Fibroblast of mammary gland (primary cell): ENCODE measurements around the gene AGBL4.
A peak's percentile ranks its signal among the peaks of the same experiment; 100 is the strongest.

Experiments
- DNase-seq: peaks from one replicate; pipeline ENCODE4 v3.0.0-alpha.2; 2010; ENCODE audit warnings: low read depth
- H3K4me3 ChIP-seq: 2 replicates; pipeline ENCODE4 v1.5.1; 2011; ENCODE audit warnings: low read depth, mild to moderate bottlenecking, low read length, moderate library complexity; ENCODE audit not compliant: control insufficient read depth
- CTCF ChIP-seq: conservative IDR thresholded peaks from 2 replicates; pipeline ENCODE4 v1.5.1; 2011; ENCODE audit warnings: low read depth, low read length, inconsistent platforms; ENCODE audit not compliant: control insufficient read depth, insufficient read depth

AGBL4 gene

GRCh38 chr1:48936436-48936835, 1087.3 kb downstream of the AGBL4 start:
- no peak overlapping the region for H3K4me3 ChIP-seq
- no peak for TF ChIP-seq CTCF
- DNase-seq, result peak; percentile 35

GRCh38 chr1:48932366-48932765, 1091.4 kb downstream of the AGBL4 start:
- TF ChIP-seq CTCF, result no peak
- no peak overlapping the region for H3K4me3 ChIP-seq
- no peak for DNase-seq

GRCh38 chr1:48931506-48932192, 1092.1 kb downstream of the AGBL4 start:
- peak; percentile 38 for DNase-seq
- H3K4me3 ChIP-seq, result no peak overlapping the region
- no peak for TF ChIP-seq CTCF

GRCh38 chr1:48930011-48930410, 1093.7 kb downstream of the AGBL4 start:
- DNase-seq, result no peak
- H3K4me3 ChIP-seq, result no peak overlapping the region
- TF ChIP-seq CTCF, result no peak

GRCh38 chr1:48924099-48924498, 1099.7 kb downstream of the AGBL4 start:
- no peak overlapping the region for H3K4me3 ChIP-seq
- TF ChIP-seq CTCF, result no peak
- no peak for DNase-seq

- no peak for TF ChIP-seq CTCF
- H3K4me3 ChIP-seq, result no peak overlapping the region
- no peak for DNase-seq
Observed at GRCh38 chr1:48923116-48923515, 1100.6 kb downstream of the AGBL4 start.

- peak; percentile 13 for DNase-seq
Observed at GRCh38 chr1:48920851-48921250, 1102.9 kb downstream of the AGBL4 start.

More at GRCh38 chr1:48920851-48921250, 1102.9 kb downstream of the AGBL4 start:
- no peak for TF ChIP-seq CTCF
- no peak overlapping the region for H3K4me3 ChIP-seq
